Embryonic facial prominence (tissue), 1 donor: ENCODE results near the gene PNMA8A.

Source experiments
- DNase-seq: peaks from one replicate; pipeline ENCODE4 v3.0.0-alpha.2; 2016; ENCODE audit errors: extremely low spot score

PNMA8A gene

GRCh38 chr19:46491975-46492682 is 20.8 kb upstream of the PNMA8A start:
- no peak for DNase-seq

- no peak for DNase-seq
These were observed 19.4 kb upstream of the PNMA8A start for GRCh38 chr19:46490774-46491173.

- DNase-seq: no peak
These were observed 18.3 kb upstream of the PNMA8A start for GRCh38 chr19:46489445-46490272.

GRCh38 chr19:46488551-46488950 is 17.2 kb upstream of the PNMA8A start:
- no peak for DNase-seq

- peak; percentile 70 for DNase-seq
These were observed 16.6 kb upstream of the PNMA8A start for GRCh38 chr19:46487802-46488445.

- DNase-seq: no peak
These were observed 15.9 kb upstream of the PNMA8A start for GRCh38 chr19:46487178-46487801.

- DNase-seq: no peak
These were observed 15.0 kb upstream of the PNMA8A start for GRCh38 chr19:46486358-46486757.

GRCh38 chr19:46484656-46485055 is 13.3 kb upstream of the PNMA8A start:
- no peak for DNase-seq

GRCh38 chr19:46482631-46483030 is 11.3 kb upstream of the PNMA8A start:
- DNase-seq: no peak

GRCh38 chr19:46481947-46482346 is 10.6 kb upstream of the PNMA8A start:
- DNase-seq: no peak

GRCh38 chr19:46481223-46481848 is 10.0 kb upstream of the PNMA8A start:
- peak; percentile 78 for DNase-seq

- peak; percentile 91 for DNase-seq
These were observed 9.1 kb upstream of the PNMA8A start for GRCh38 chr19:46480415-46480814.

- no peak for DNase-seq
These were observed 7.1 kb upstream of the PNMA8A start for GRCh38 chr19:46478356-46478986.

- no peak for DNase-seq
These were observed 4.6 kb upstream of the PNMA8A start for GRCh38 chr19:46475986-46476385.

- DNase-seq: no peak
These were observed 2.8 kb upstream of the PNMA8A start for GRCh38 chr19:46474211-46474610.

GRCh38 chr19:46472592-46472991 is 1.2 kb upstream of the PNMA8A start:
- no peak for DNase-seq

GRCh38 chr19:46471811-46472543 is 614 bp upstream of the PNMA8A start:
- no peak for DNase-seq

- DNase-seq: no peak
These were observed 987 bp downstream of the PNMA8A start for GRCh38 chr19:46470376-46470775.

GRCh38 chr19:46469541-46470185 is 1.7 kb downstream of the PNMA8A start:
- no peak for DNase-seq
